Stimulated activated naive CD8-positive, alpha-beta T cell treated with anti-CD3 and anti-CD28 coated beads, Interleukin-15, amount 100 ng/mL, for 72 hours (primary cell): ENCODE measurements around the gene DBN1.
"Not testable (repeated sequence)": the region's sequence is repeated elsewhere in the genome, so short reads cannot be mapped to it uniquely, and the experiment has no call there.

Source experiments
- ATAC-seq: fragments of 150-1000 bp; cut with Tn5 transposase; 2 replicates; pipeline ENCODE4 v1.10.0; 2021; ENCODE audit warnings: mild to moderate bottlenecking, moderate library complexity
- DNase-seq, 2 donors: peaks; one replicate each; pipeline ENCODE4 v3.0.0; 2021 to 2022
- H3K27ac Mint-ChIP-seq, 2 donors: one replicate each; pipeline ENCODE4 v1.8.0; 2022; ENCODE audit warnings: mild to moderate bottlenecking in 2 of 2, mixed read lengths in 2 of 2, moderate library complexity in 2 of 2
- H3K27me3 Mint-ChIP-seq: one replicate; pipeline ENCODE4 v1.8.0; 2022; ENCODE audit warnings: mixed read lengths
- H3K4me1 Mint-ChIP-seq: one replicate; pipeline ENCODE4 v1.8.0; 2022; ENCODE audit warnings: mild to moderate bottlenecking, mixed read lengths
- H3K4me3 Mint-ChIP-seq, 2 donors: one replicate each; pipeline ENCODE4 v1.8.0; 2022; ENCODE audit warnings: mild to moderate bottlenecking in 2 of 2, mixed read lengths in 2 of 2, moderate library complexity in 1 of 2
- H3K9me3 Mint-ChIP-seq, 2 donors: one replicate each; pipeline ENCODE4 v1.8.0; 2022; ENCODE audit warnings: mixed read lengths in 2 of 2

The DBN1 gene

GRCh38 chr5:177487144-177487543 lies 13.7 kb upstream of the DBN1 start:
- peak overlapping the region in 1 of 2 donors; percentile 74 for H3K27ac Mint-ChIP-seq

GRCh38 chr5:177486256-177486655 lies 12.8 kb upstream of the DBN1 start:
- Mint-ChIP-seq H3K9me3 (no peaks in the 10 kb centered on the region), H3K4me3 (no peak overlapping the region), H3K4me1 (peaks cover 5% of the 10 kb centered on the region), H3K27me3 (no peaks in the 10 kb centered on the region), H3K27ac (no peak overlapping the region)
- DNase-seq (no peak), ATAC-seq (no peak)

More at GRCh38 chr5:177487144-177487543, 13.7 kb upstream of the DBN1 start:
- H3K4me1 Mint-ChIP-seq, result peaks cover 7% of the 10 kb centered on the region
- H3K27me3 Mint-ChIP-seq, result no peaks in the 10 kb centered on the region
- H3K4me3 Mint-ChIP-seq, result no peak overlapping the region
- no peaks in the 10 kb centered on the region for H3K9me3 Mint-ChIP-seq
- DNase-seq (no peak), ATAC-seq (no peak)

GRCh38 chr5:177485753-177486152 lies 12.3 kb upstream of the DBN1 start:
- not testable (repeated sequence) for H3K27me3 Mint-ChIP-seq, ATAC-seq, H3K9me3 Mint-ChIP-seq, DNase-seq, H3K4me1 Mint-ChIP-seq, H3K27ac Mint-ChIP-seq, H3K4me3 Mint-ChIP-seq

DNA sequence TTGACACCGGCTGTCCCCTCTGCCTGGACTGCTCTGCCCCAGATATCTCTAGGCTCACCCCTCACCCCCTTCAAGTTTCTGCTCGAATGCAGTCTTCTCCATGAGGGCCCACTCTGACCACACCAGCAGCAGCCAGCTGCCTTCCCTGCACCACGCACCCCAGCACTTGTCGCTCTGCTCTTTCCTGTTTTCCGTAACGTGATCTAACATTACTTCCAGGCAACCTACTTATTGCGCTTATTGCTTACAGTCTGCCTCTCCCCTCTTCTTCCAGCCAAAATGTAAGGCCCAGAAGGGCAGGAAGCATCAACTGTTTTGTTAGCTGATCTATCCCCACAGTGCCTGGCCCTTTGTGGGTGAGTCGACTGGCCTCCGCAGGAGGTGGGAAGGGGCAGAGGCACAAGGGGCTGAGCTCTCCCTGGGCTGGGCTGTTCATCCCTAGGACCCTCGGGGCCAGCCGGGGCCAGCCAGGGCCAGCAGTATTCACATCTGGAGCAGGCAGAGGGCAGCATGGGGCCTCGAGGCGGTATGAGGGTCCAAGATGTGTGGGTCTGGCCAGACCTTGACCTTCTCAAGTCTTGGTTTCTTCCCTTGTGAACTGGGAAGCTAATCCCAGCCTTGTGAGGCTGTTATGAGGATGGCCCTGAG lies 11.6 kb upstream of the DBN1 start:
- peaks cover 2% of the 10 kb centered on the region for H3K4me1 Mint-ChIP-seq
- peak overlapping the region in 1 of 2 donors; percentile 69 for H3K27ac Mint-ChIP-seq
- no peaks in the 10 kb centered on the region for H3K27me3 Mint-ChIP-seq
- no peaks in the 10 kb centered on the region for H3K9me3 Mint-ChIP-seq
- ATAC-seq (no peak), DNase-seq (no peak)
- H3K4me3 Mint-ChIP-seq, result no peak overlapping the region

- no peak for ATAC-seq
- Mint-ChIP-seq H3K27ac (peak overlapping the region in 1 of 2 donors; percentile 39), H3K4me3 (no peak overlapping the region), H3K9me3 (no peaks in the 10 kb centered on the region), H3K27me3 (no peaks in the 10 kb centered on the region), H3K4me1 (peaks cover 10% of the 10 kb centered on the region)
- no peak for DNase-seq
These were observed 10.8 kb upstream of the DBN1 start for GRCh38 chr5:177483994-177484901.

- Mint-ChIP-seq H3K4me3 (no peak overlapping the region), H3K4me1 (peaks cover 22% of the 10 kb centered on the region), H3K9me3 (no peaks in the 10 kb centered on the region), H3K27ac (peak overlapping the region; percentile 4 to 15), H3K27me3 (no peaks in the 10 kb centered on the region)
- no peak for ATAC-seq
- no peak for DNase-seq
These were observed 9.6 kb upstream of the DBN1 start for GRCh38 chr5:177483042-177483441.

DNA sequence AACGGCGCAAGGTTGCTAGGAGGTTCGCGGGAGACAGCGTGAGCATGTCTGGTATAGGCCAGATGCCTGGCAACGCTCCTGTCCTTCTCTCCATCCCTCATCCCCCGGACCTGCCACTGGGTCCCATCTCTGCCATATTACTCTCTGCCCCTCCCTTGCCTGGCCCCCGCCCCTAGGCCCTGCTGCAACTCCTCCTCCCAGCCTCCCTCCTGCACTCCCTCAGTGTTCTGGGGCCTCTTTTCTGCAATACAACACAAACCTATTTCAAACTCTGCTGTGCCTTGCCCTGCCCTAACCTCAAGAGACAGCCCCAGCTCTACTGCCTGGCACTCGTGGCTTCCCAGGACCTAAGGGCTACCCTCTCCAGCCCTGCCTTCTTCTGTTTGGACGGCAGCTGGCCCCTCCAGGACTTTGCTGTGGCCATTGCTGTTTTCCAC lies 8.9 kb upstream of the DBN1 start:
- Mint-ChIP-seq H3K27ac (peak overlapping the region; percentile 40 to 79), H3K27me3 (no peaks in the 10 kb centered on the region), H3K4me1 (peaks cover 29% of the 10 kb centered on the region), H3K9me3 (no peaks in the 10 kb centered on the region), H3K4me3 (no peak overlapping the region)
- ATAC-seq (no peak), DNase-seq (no peak)

DNA sequence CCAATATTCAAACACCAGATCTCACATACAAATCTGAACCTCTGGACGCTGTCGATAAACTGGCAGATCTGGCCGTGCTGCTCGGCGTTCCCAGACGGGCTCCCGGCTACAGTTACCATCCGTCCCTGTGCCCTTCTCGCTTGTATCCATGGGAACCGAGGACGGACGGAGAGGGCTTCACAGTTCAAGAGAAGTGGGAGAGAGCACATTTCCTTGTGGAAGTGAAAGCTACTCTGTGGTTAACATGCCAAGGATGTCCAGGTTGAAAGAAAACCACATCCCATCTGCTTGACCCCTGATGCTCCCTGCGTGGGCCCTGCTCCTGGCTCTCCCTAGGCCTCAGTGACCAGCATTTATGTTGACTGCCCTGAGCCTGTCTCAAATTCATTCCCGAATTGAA lies 6.3 kb upstream of the DBN1 start:
- Mint-ChIP-seq H3K4me1 (peaks cover 53% of the 10 kb centered on the region), H3K27me3 (no peaks in the 10 kb centered on the region), H3K27ac (peak overlapping the region; percentile 99 to 100), H3K4me3 (peak overlapping the region; percentile 33 to 76), H3K9me3 (no peaks in the 10 kb centered on the region)
- ATAC-seq, result no peak
- no peak for DNase-seq

- Mint-ChIP-seq H3K9me3 (no peaks in the 10 kb centered on the region), H3K27me3 (no peaks in the 10 kb centered on the region), H3K27ac (peak overlapping the region; percentile 99 to 100), H3K4me1 (peaks cover 61% of the 10 kb centered on the region), H3K4me3 (peak overlapping the region; percentile 67 to 76)
- ATAC-seq (peak; percentile 90), DNase-seq (peak; percentile 79 to 82)
These were observed 5.5 kb upstream of the DBN1 start for GRCh38 chr5:177478711-177479646.

DNA sequence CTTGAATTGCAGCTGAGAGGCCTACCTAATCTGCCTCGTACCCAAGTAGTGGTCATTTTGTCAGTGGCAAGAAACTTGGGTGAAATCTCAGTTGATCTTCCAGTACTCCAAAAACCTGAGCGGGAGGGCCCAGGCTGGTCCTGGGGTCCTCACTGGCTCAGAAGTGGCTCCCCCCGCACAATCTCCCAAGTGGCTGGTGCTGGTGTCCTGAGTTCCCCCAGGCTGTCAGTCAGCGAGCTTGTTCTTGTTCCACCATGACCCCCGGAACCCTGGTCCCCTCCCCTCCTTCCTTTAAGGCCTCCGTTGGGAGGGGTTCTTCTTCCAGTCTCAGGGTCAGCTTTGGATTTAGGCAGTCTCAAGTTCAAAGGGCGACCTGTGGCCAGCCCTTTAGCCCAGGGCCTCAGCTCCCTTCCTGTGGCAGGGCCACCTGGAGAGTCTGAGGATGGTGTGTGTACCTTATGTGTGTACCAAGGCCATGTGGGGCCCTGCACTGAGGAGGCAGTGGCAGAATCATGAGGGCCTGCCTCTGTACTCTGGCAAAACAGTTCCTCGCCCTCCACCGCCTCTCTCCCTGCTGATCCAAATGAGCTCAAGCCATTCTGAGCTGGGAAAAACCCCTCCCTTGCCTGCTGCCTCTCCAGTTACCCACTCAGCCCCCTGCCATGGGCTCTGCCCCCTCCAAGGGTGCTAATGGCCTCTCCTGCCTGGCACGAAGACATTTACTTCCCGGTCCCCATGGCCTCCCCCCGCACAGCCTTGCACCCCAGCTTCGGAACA lies 4.5 kb upstream of the DBN1 start:
- DNase-seq, result no peak
- H3K27me3 Mint-ChIP-seq, result no peaks in the 10 kb centered on the region
- peak overlapping the region; percentile 99 to 100 for H3K27ac Mint-ChIP-seq
- peaks cover 66% of the 10 kb centered on the region for H3K4me1 Mint-ChIP-seq
- H3K9me3 Mint-ChIP-seq, result no peaks in the 10 kb centered on the region
- no peak for ATAC-seq
- H3K4me3 Mint-ChIP-seq, result peak overlapping the region; percentile 67 to 76

DNA sequence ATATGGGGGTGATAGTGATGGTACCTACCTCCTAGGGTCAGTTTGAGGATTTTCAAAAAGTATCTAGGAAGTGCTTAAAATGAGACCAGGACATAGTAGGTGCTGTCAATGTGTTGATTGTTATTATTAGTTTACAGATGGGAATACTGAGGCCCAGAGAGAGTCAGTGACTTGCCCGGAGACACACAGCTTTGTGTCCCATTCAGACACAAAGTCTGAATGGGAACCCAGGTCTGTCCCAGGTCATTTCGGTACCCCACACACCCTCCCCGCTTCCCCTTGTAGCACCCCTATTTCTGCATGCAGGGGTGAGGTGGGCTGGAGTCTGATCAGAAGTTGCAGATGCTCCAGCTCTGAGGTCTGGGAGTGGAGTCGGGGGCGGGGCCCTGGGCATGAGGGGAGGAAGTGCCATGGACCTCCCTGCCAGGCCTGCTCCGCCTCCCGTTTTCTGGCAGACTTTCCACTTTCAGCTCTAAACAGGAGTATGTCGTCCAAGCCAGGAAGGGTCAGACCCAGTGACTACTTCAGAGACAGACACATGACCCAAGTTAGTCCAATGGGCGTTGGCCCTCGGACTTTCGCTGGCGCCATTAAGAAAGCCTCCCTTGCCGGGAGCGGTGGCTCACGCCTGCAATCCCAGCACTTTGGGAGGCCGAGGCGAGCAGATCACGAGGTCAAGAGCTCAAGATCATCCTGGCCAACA lies 3.2 kb upstream of the DBN1 start:
- no peaks in the 10 kb centered on the region for H3K27me3 Mint-ChIP-seq
- peaks cover 73% of the 10 kb centered on the region for H3K4me1 Mint-ChIP-seq
- no peak for ATAC-seq
- no peaks in the 10 kb centered on the region for H3K9me3 Mint-ChIP-seq
- H3K27ac Mint-ChIP-seq, result peak overlapping the region; percentile 59 to 99
- no peak for DNase-seq
- H3K4me3 Mint-ChIP-seq, result peak overlapping the region; percentile 70 to 72

- Mint-ChIP-seq H3K27ac (peak overlapping the region; percentile 84 to 95), H3K27me3 (no peaks in the 10 kb centered on the region), H3K4me3 (peak overlapping the region; percentile 70 to 72), H3K9me3 (no peaks in the 10 kb centered on the region), H3K4me1 (peaks cover 81% of the 10 kb centered on the region)
- DNase-seq (peak in 1 of 2 donors; percentile 31), ATAC-seq (no peak)
These were observed 2.4 kb upstream of the DBN1 start for GRCh38 chr5:177475563-177476427.

- Mint-ChIP-seq H3K9me3 (no peaks in the 10 kb centered on the region), H3K27me3 (no peaks in the 10 kb centered on the region), H3K4me1 (peaks cover 87% of the 10 kb centered on the region), H3K4me3 (peak overlapping the region; percentile 68 to 89), H3K27ac (peak overlapping the region; percentile 71 to 84)
- ATAC-seq (no peak), DNase-seq (no peak)
These were observed 1.6 kb upstream of the DBN1 start for GRCh38 chr5:177474846-177475562.
